Skeletal muscle satellite cell (primary cell): ENCODE results near the gene SPECC1.

ENCODE experiments used
- H3K27me3 ChIP-seq: 2 replicates; pipeline ENCODE4 v1.7.0; 2013; ENCODE audit warnings: low read length; ENCODE audit not compliant: control insufficient read depth, insufficient read depth
- H3K36me3 ChIP-seq: 2 replicates; pipeline ENCODE4 v1.7.0; 2013; ENCODE audit warnings: mild to moderate bottlenecking, control low read depth, low read length; ENCODE audit not compliant: insufficient read depth
- H3K4me1 ChIP-seq: 2 replicates; pipeline ENCODE4 v1.7.0; 2013; ENCODE audit warnings: low read length; ENCODE audit not compliant: control insufficient read depth, insufficient read depth
- H3K4me2 ChIP-seq: 2 replicates; pipeline ENCODE4 v1.7.0; 2013; ENCODE audit warnings: mild to moderate bottlenecking, low read length
- H3K4me3 ChIP-seq: 2 replicates; pipeline ENCODE4 v1.7.0; 2013; ENCODE audit warnings: low read length
- H3K9ac ChIP-seq: 2 replicates; pipeline ENCODE4 v1.7.0; 2013; ENCODE audit warnings: mild to moderate bottlenecking, low read depth, low read length, moderate library complexity
- H3K9me3 ChIP-seq: replicated peaks from 2 replicates; pipeline ENCODE4 v1.7.0; 2013; ENCODE audit warnings: mild to moderate bottlenecking, control low read depth, low read length

The SPECC1 gene

GRCh38 chr17:20121359-20122253, 112.4 kb downstream of the SPECC1 start:
- peaks cover 14% of the 10 kb centered on the region for H3K27me3 ChIP-seq

GRCh38 chr17:20122254-20122879, 113.2 kb downstream of the SPECC1 start:
- Histone ChIP-seq H3K36me3 (no peaks in the 10 kb centered on the region), H3K9me3 (no peaks in the 10 kb centered on the region), H3K4me1 (peaks cover 9% of the 10 kb centered on the region), H3K9ac (no peak overlapping the region), H3K4me2 (peak overlapping the region; percentile 45), H3K4me3 (peak overlapping the region; percentile 21), H3K27me3 (peaks cover 17% of the 10 kb centered on the region)

More at GRCh38 chr17:20121359-20122253, 112.4 kb downstream of the SPECC1 start:
- Histone ChIP-seq H3K4me1 (peaks cover 9% of the 10 kb centered on the region), H3K9ac (no peak overlapping the region), H3K9me3 (no peaks in the 10 kb centered on the region), H3K36me3 (no peaks in the 10 kb centered on the region), H3K4me2 (peak overlapping the region; percentile 45), H3K4me3 (peak overlapping the region; percentile 21)

- Histone ChIP-seq H3K4me2 (no peak overlapping the region), H3K9ac (no peak overlapping the region), H3K4me3 (no peak overlapping the region), H3K4me1 (peaks cover 9% of the 10 kb centered on the region), H3K27me3 (peaks cover 19% of the 10 kb centered on the region), H3K9me3 (no peaks in the 10 kb centered on the region), H3K36me3 (no peaks in the 10 kb centered on the region)
These were observed 114.0 kb downstream of the SPECC1 start for GRCh38 chr17:20123209-20123608.

GRCh38 chr17:20125724-20126123, 116.6 kb downstream of the SPECC1 start:
- Histone ChIP-seq H3K4me2 (no peak overlapping the region), H3K36me3 (no peaks in the 10 kb centered on the region), H3K9ac (no peak overlapping the region), H3K4me1 (peaks cover 9% of the 10 kb centered on the region), H3K9me3 (no peaks in the 10 kb centered on the region), H3K4me3 (no peak overlapping the region), H3K27me3 (peaks cover 15% of the 10 kb centered on the region)

GRCh38 chr17:20127360-20128035, 118.3 kb downstream of the SPECC1 start:
- no peak overlapping the region for H3K4me2 ChIP-seq
- no peaks in the 10 kb centered on the region for H3K36me3 ChIP-seq
- peaks cover 15% of the 10 kb centered on the region for H3K27me3 ChIP-seq
- peaks cover under 1% of the 10 kb centered on the region for H3K4me1 ChIP-seq
- no peak overlapping the region for H3K4me3 ChIP-seq
- no peaks in the 10 kb centered on the region for H3K9me3 ChIP-seq
- H3K9ac ChIP-seq: no peak overlapping the region

GRCh38 chr17:20128036-20128667, 119.0 kb downstream of the SPECC1 start:
- Histone ChIP-seq H3K9me3 (no peaks in the 10 kb centered on the region), H3K27me3 (peaks cover 15% of the 10 kb centered on the region), H3K4me1 (no peaks in the 10 kb centered on the region), H3K4me2 (no peak overlapping the region), H3K9ac (no peak overlapping the region), H3K4me3 (no peak overlapping the region), H3K36me3 (no peaks in the 10 kb centered on the region)

GRCh38 chr17:20133517-20133916, 124.4 kb downstream of the SPECC1 start:
- H3K9me3 ChIP-seq: no peaks in the 10 kb centered on the region
- no peak overlapping the region for H3K4me3 ChIP-seq
- no peak overlapping the region for H3K9ac ChIP-seq
- peaks cover 4% of the 10 kb centered on the region for H3K27me3 ChIP-seq
- H3K4me1 ChIP-seq: no peaks in the 10 kb centered on the region
- no peak overlapping the region for H3K4me2 ChIP-seq
- no peaks in the 10 kb centered on the region for H3K36me3 ChIP-seq

GRCh38 chr17:20141198-20141972, 132.2 kb downstream of the SPECC1 start:
- H3K36me3 ChIP-seq: no peaks in the 10 kb centered on the region
- no peaks in the 10 kb centered on the region for H3K9me3 ChIP-seq
- no peaks in the 10 kb centered on the region for H3K4me1 ChIP-seq
- no peak overlapping the region for H3K4me3 ChIP-seq
- peaks cover 13% of the 10 kb centered on the region for H3K27me3 ChIP-seq
- H3K4me2 ChIP-seq: no peak overlapping the region
- no peak overlapping the region for H3K9ac ChIP-seq

- no peaks in the 10 kb centered on the region for H3K4me1 ChIP-seq
- no peaks in the 10 kb centered on the region for H3K36me3 ChIP-seq
- H3K27me3 ChIP-seq: peaks cover 13% of the 10 kb centered on the region
- H3K4me3 ChIP-seq: no peak overlapping the region
- no peaks in the 10 kb centered on the region for H3K9me3 ChIP-seq
- no peak overlapping the region for H3K9ac ChIP-seq
- no peak overlapping the region for H3K4me2 ChIP-seq
These were observed 133.1 kb downstream of the SPECC1 start for GRCh38 chr17:20142268-20142667.

GRCh38 chr17:20143740-20144139, 134.6 kb downstream of the SPECC1 start:
- Histone ChIP-seq H3K4me2 (no peak overlapping the region), H3K9me3 (no peaks in the 10 kb centered on the region), H3K36me3 (no peaks in the 10 kb centered on the region), H3K9ac (no peak overlapping the region), H3K4me3 (no peak overlapping the region), H3K27me3 (peaks cover 13% of the 10 kb centered on the region), H3K4me1 (no peaks in the 10 kb centered on the region)
